IMR-90 (cell line): ENCODE data around the gene TMPRSS2. TPM values are rescaled to one million over a fixed set of nuclear protein-coding genes. Genes with fewer than 3 reads are reported as not detected.

Experiments used
- ATAC-seq: fragments of 200-7000 bp; cut with Tn5 transposase; 2 replicates; pipeline ENCODE4 v1.9.1; 2020; ENCODE audit warnings: low read depth, mild to moderate bottlenecking, moderate library complexity
- BruUV-seq: library from RNA; stranded (reverse); fragments of 400-500 nt; replicated peaks from 2 replicates; lab custom pipeline; 2021; lab: Mats Ljungman, UMichigan
- CTCF ChIA-PET: fragments of 300-600 bp; formaldehyde crosslinking; extraction: SDS; loops from one replicate; lab custom pipeline; 2021; ENCODE audit warnings: antibody characterized with exemption; lab: Yijun Ruan, JAX
- POLR2A ChIA-PET: fragments of 300-600 bp; sonication (Branson Sonifier 250); formaldehyde crosslinking; loops from one replicate; lab custom pipeline; 2022; ENCODE audit warnings: antibody characterized with exemption; ENCODE audit not compliant: unreplicated experiment; lab: Charles Lee
- DNase-seq: peaks from one replicate; pipeline ENCODE4 v3.0.0; 2013
- H2AFZ ChIP-seq: replicated peaks from 2 replicates; pipeline ENCODE3; 2013; ENCODE audit warnings: low read length, mild to moderate bottlenecking; ENCODE audit not compliant: poor library complexity
- H2AK5ac ChIP-seq: 2 replicates; pipeline ENCODE4 v1.6.1; 2013; ENCODE audit warnings: low read depth, low read length, inconsistent platforms
- H2AK9ac ChIP-seq: replicated peaks from 2 replicates; pipeline ENCODE3; 2013; ENCODE audit warnings: mild to moderate bottlenecking, low read depth, low read length, moderate library complexity; ENCODE audit not compliant: poor library complexity
- H2BK120ac ChIP-seq: 2 replicates; pipeline ENCODE4 v1.6.1; 2013; ENCODE audit warnings: low read depth, low read length, inconsistent platforms
- H2BK15ac ChIP-seq: 3 replicates; pipeline ENCODE4 v1.6.1; 2013; ENCODE audit warnings: low read depth, low read length, inconsistent platforms
- H2BK20ac ChIP-seq: 2 replicates; pipeline ENCODE4 v1.6.1; 2013; ENCODE audit warnings: low read depth, mild to moderate bottlenecking, inconsistent platforms, low read length, moderate library complexity
- H2BK5ac ChIP-seq: 2 replicates; pipeline ENCODE4 v1.6.1; 2013; ENCODE audit warnings: mild to moderate bottlenecking, low read depth, low read length, inconsistent platforms; ENCODE audit not compliant: poor library complexity, severe bottlenecking
- H3K14ac ChIP-seq: replicated peaks from 2 replicates; pipeline ENCODE4 v1.6.1; 2013; ENCODE audit warnings: low read depth, low read length, inconsistent platforms
- H3K18ac ChIP-seq: 2 replicates; pipeline ENCODE4 v1.6.1; 2013; ENCODE audit warnings: low read depth, low read length, control low read depth
- H3K23ac ChIP-seq: 2 replicates; pipeline ENCODE4 v1.6.1; 2013; ENCODE audit warnings: low read depth, low read length, inconsistent platforms
- H3K27ac ChIP-seq: 2 replicates; pipeline ENCODE4 v1.5.1; 2013; ENCODE audit warnings: mild to moderate bottlenecking, control low read depth, low read length; ENCODE audit not compliant: insufficient read depth
- H3K27me3 ChIP-seq: 2 replicates; pipeline ENCODE4 v1.6.1; 2013; ENCODE audit warnings: low read length; ENCODE audit not compliant: control insufficient read depth, insufficient read depth
- H3K36me3 ChIP-seq: 2 replicates; pipeline ENCODE4 v1.6.1; 2013; ENCODE audit warnings: low read length, mixed read lengths; ENCODE audit not compliant: control insufficient read depth, insufficient read depth
- H3K4ac ChIP-seq: 2 replicates; pipeline ENCODE4 v1.6.1; 2013; ENCODE audit warnings: low read depth, low read length, inconsistent platforms
- H3K4me1 ChIP-seq: 2 replicates; pipeline ENCODE4 v1.6.1; 2013; ENCODE audit warnings: low read length, mixed read lengths; ENCODE audit not compliant: control insufficient read depth, insufficient read depth
- H3K4me2 ChIP-seq: 2 replicates; pipeline ENCODE4 v1.6.1; 2013; ENCODE audit warnings: low read depth, mild to moderate bottlenecking, control low read depth, low read length, moderate library complexity
- H3K4me3 ChIP-seq: 2 replicates; pipeline ENCODE4 v1.5.1; 2013; ENCODE audit warnings: low read depth, mild to moderate bottlenecking, control low read depth, low read length, moderate library complexity; ENCODE audit not compliant: insufficient read depth
- H3K56ac ChIP-seq: 2 replicates; pipeline ENCODE4 v1.6.1; 2013; ENCODE audit warnings: low read length, inconsistent platforms; ENCODE audit not compliant: insufficient read depth; ENCODE audit errors: extremely low read depth
- H3K79me1 ChIP-seq, 2 experiments: 2 replicates each; pipeline ENCODE4 v1.6.1; 2013; ENCODE audit warnings: low read length in 2 of 2, inconsistent platforms in 1 of 2, low read depth in 1 of 2
- H3K9ac ChIP-seq: 2 replicates; pipeline ENCODE4 v1.6.1; 2013; ENCODE audit warnings: low read depth, low read length, control low read depth
- H3K9me1 ChIP-seq: 2 replicates; pipeline ENCODE4 v1.6.1; 2013; ENCODE audit warnings: low read length, inconsistent platforms; ENCODE audit not compliant: insufficient read depth
- H3K9me3 ChIP-seq: 2 replicates; pipeline ENCODE4 v1.6.1; 2013; ENCODE audit warnings: low read length; ENCODE audit not compliant: control insufficient read depth, insufficient read depth
- H4K20me1 ChIP-seq: 2 replicates; pipeline ENCODE4 v1.6.1; 2013; ENCODE audit warnings: low read length, inconsistent platforms; ENCODE audit not compliant: insufficient read depth
- H4K5ac ChIP-seq: 2 replicates; pipeline ENCODE4 v1.6.1; 2013; ENCODE audit warnings: mild to moderate bottlenecking, low read depth, low read length, control low read depth
- H4K8ac ChIP-seq, 2 experiments: 2 replicates each; pipeline ENCODE4 v1.6.1; 2013; ENCODE audit warnings: low read depth in 2 of 2, low read length in 2 of 2, control low read depth in 1 of 2, inconsistent platforms in 1 of 2
- H4K91ac ChIP-seq: 2 replicates; pipeline ENCODE4 v1.6.1; 2013; ENCODE audit warnings: low read depth, low read length, inconsistent platforms; ENCODE audit not compliant: insufficient read depth
- FOS ChIP-seq: fragments of 150-350 bp; IDR thresholded peaks from 2 replicates; pipeline ENCODE4 v1.6.1; 2016; ENCODE audit warnings: low read depth, low read length
- MAFK ChIP-seq: IDR thresholded peaks from 2 replicates; pipeline ENCODE4 v1.6.1; 2012; ENCODE audit warnings: low read depth, low read length, improper control_type of control experiment
- MAZ ChIP-seq: IDR thresholded peaks from 2 replicates; pipeline ENCODE4 v1.6.1; 2012; ENCODE audit warnings: low read depth, mild to moderate bottlenecking, low read length, improper control_type of control experiment, moderate library complexity, borderline replicate concordance
- RCOR1 ChIP-seq: IDR thresholded peaks from 2 replicates; pipeline ENCODE4 v1.6.1; 2012; ENCODE audit warnings: mild to moderate bottlenecking, low read length, improper control_type of control experiment; ENCODE audit not compliant: insufficient replicate concordance
- WGBS, 2 experiments: methylation state at CpG; one replicate each; pipeline versions ENCODE4 v1.1.5 to v1.1.7; 2013; ENCODE audit warnings: missing lambda C conversion rate in 2 of 2; ENCODE audit not compliant: insufficient read length in 1 of 2; ENCODE audit errors: extremely low coverage in 2 of 2; 5-methylcytosine and 5-hydroxymethylcytosine counted together
- dilution Hi-C: fragments of 300-500 bp; cut with HindIII; formaldehyde crosslinking; loops from one replicate; pipeline ENCODE4 v1.14.3; 2018; ENCODE audit warnings: low sequenced_read_pairs; ENCODE audit not compliant: unreplicated experiment
- in situ Hi-C: fragments of 300-500 bp; cut with MboI; formaldehyde crosslinking; loops from 3 replicates; pipeline ENCODE4 v1.14.3; 2019; ENCODE audit warnings: low sequenced_read_pairs, inconsistent platforms, mixed read lengths
- intact Hi-C: fragments of 100-400 bp; cut with micrococcal nuclease; formaldehyde crosslinking; loops from 2 replicates; pipeline ENCODE4 v1.10.0; 2022
- polyA plus RNA-seq, 3 experiments: library from polyadenylated mRNA; depleted of rRNA; stranded (reverse); fragments of >200 nt; gene quantifications; 2 replicates each; pipeline ENCODE4 v1.2.3, GENCODE V29; 2012; ENCODE audit warnings: low replicate concordance in 1 of 3
- total RNA-seq: library from RNA; depleted of rRNA; stranded (reverse); fragments of >200 nt; gene quantifications from 2 replicates; pipeline ENCODE4 v1.2.3, GENCODE V29; 2012

The TMPRSS2 gene
- total and polyA plus RNA-seq, 2 of the 4 experiments (the other 2 are of a cell fraction), result not detected

GRCh38 chr21:41445465-41445862 is 62.5 kb downstream of the TMPRSS2 start:
- no peaks in the 10 kb centered on the region for H3K79me1 ChIP-seq
- no peak overlapping the region for H3K4ac ChIP-seq
- no peak overlapping the region for H3K27ac ChIP-seq
- no peaks in the 10 kb centered on the region for H3K9me1 ChIP-seq
- TF ChIP-seq MAFK, result no peak
- no peak for TF ChIP-seq MAZ
- TF ChIP-seq FOS, result no peak
- TF ChIP-seq RCOR1, result no peak
- no peak overlapping the region for H3K56ac ChIP-seq
- POLR2A ChIA-PET, result no interaction called here
- H3K14ac ChIP-seq, result no peak overlapping the region
- whole genome bisulfite sequencing, 2 experiments, result no CpG with 5 or more reads among the region's 7 CpGs
- no peak overlapping the region for H2AK9ac ChIP-seq
- H3K18ac ChIP-seq, result no peak overlapping the region
- no peaks in the 10 kb centered on the region for H3K27me3 ChIP-seq
- CTCF ChIA-PET, result interaction anchor here (0.5 to 0.9 kb wide), 2 partner anchors 163 to 228 kb away, joined by 3 read pairs; no protein-coding TSS in a partner anchor
- no peak overlapping the region for H4K8ac ChIP-seq
- H2AFZ ChIP-seq, result no peak overlapping the region
- intact Hi-C loops, result no loop called here
- H2BK5ac ChIP-seq, result no peak overlapping the region
- dilution Hi-C loops, result no loop called here
- no peaks in the 10 kb centered on the region for H3K4me1 ChIP-seq
- no peak overlapping the region for H2BK20ac ChIP-seq
- H3K23ac ChIP-seq, result no peak overlapping the region
- ATAC-seq (no peak), DNase-seq (no peak)
- no peak overlapping the region for H3K4me2 ChIP-seq
- in situ Hi-C loops, result no loop called here
- no peak overlapping the region for H4K91ac ChIP-seq
- H2BK120ac ChIP-seq, result no peak overlapping the region
- BruUV-seq, result no TSS peak
- no peak overlapping the region for H3K9ac ChIP-seq
- no peak overlapping the region for H2AK5ac ChIP-seq
- no peak overlapping the region for H2BK15ac ChIP-seq
- no peaks in the 10 kb centered on the region for H3K9me3 ChIP-seq
- no peak overlapping the region for H4K5ac ChIP-seq
- no peaks in the 10 kb centered on the region; the same call in 1 of the 2 replicates for H4K20me1 ChIP-seq
- H3K36me3 ChIP-seq, result no peaks in the 10 kb centered on the region
- no peak overlapping the region for H3K4me3 ChIP-seq
